Liver (tissue), 9 donors: Measurements from ENCODE around the gene IP6K3. TPM values are rescaled to one million over a fixed set of nuclear protein-coding genes. Genes with fewer than 3 reads are reported as not detected.

ENCODE experiments used
- DNase-seq: peaks from one replicate; pipeline ENCODE4 v3.0.0-alpha.2; 2017; ENCODE audit warnings: low spot score
- H3K27ac ChIP-seq, 2 donors: one replicate each; pipeline ENCODE4 v1.7.0; 2013; ENCODE audit warnings: inconsistent platforms in 2 of 2, low read length in 2 of 2, control low read depth in 1 of 2, low read depth in 1 of 2, mild to moderate bottlenecking in 1 of 2
- H3K27me3 ChIP-seq, 4 donors: one replicate each; pipeline versions ENCODE4 v1.6.1 to v1.7.0; 2013; ENCODE audit warnings: low read length in 3 of 4, inconsistent platforms in 1 of 4, mild to moderate bottlenecking in 1 of 4, moderate library complexity in 1 of 4; ENCODE audit not compliant: control insufficient read depth in 4 of 4, insufficient read depth in 4 of 4
- H3K36me3 ChIP-seq, 4 donors: one replicate each; pipeline versions ENCODE4 v1.6.1 to v1.7.0; 2013; ENCODE audit warnings: low read length in 3 of 4, mild to moderate bottlenecking in 3 of 4, low read depth in 1 of 4, moderate library complexity in 1 of 4; ENCODE audit not compliant: control insufficient read depth in 4 of 4, insufficient read depth in 3 of 4
- H3K4me1 ChIP-seq, 4 donors: one replicate each; pipeline versions ENCODE4 v1.6.1 to v1.7.0; 2013; ENCODE audit warnings: low read length in 3 of 4, mild to moderate bottlenecking in 3 of 4, moderate library complexity in 1 of 4; ENCODE audit not compliant: control insufficient read depth in 4 of 4, insufficient read depth in 4 of 4
- H3K4me3 ChIP-seq, 3 donors: one replicate each; pipeline versions ENCODE4 v1.6.1 to v1.7.0; 2013; ENCODE audit warnings: low read length in 3 of 3, control low read depth in 1 of 3, low read depth in 1 of 3, mild to moderate bottlenecking in 1 of 3
- H3K9ac ChIP-seq, 2 donors: one replicate each; pipeline ENCODE4 v1.7.0; 2013; ENCODE audit warnings: low read length in 2 of 2, mild to moderate bottlenecking in 2 of 2, moderate library complexity in 2 of 2, control low read depth in 1 of 2, low read depth in 1 of 2
- H3K9me3 ChIP-seq, 4 donors: one replicate each; pipeline versions ENCODE4 v1.6.1 to v1.7.0; 2013; ENCODE audit warnings: low read length in 3 of 4; ENCODE audit not compliant: control insufficient read depth in 4 of 4
- EGR1 ChIP-seq, 2 donors: IDR thresholded peaks; 2 replicates each; pipeline ENCODE4 v1.6.1; 2016 to 2018; ENCODE audit warnings: antibody characterized with exemption in 2 of 2, low read depth in 2 of 2
- FOXA1 ChIP-seq: IDR thresholded peaks from 2 replicates; pipeline ENCODE4 v1.6.1; 2016; ENCODE audit warnings: antibody characterized with exemption
- FOXA2 ChIP-seq: IDR thresholded peaks from 2 replicates; pipeline ENCODE4 v1.6.1; 2016; ENCODE audit warnings: antibody characterized with exemption
- GABPA ChIP-seq, 2 donors: IDR thresholded peaks in 1 of 2; conservative IDR thresholded peaks in 1 of 2; 2 replicates each; pipeline ENCODE4 v1.6.1; 2016; ENCODE audit warnings: antibody characterized with exemption in 2 of 2, mild to moderate bottlenecking in 1 of 2, moderate library complexity in 1 of 2
- HNF4A ChIP-seq, 2 donors: conservative IDR thresholded peaks; 2 replicates each; pipeline ENCODE4 v1.6.1; 2016; ENCODE audit warnings: antibody characterized with exemption in 2 of 2, mild to moderate bottlenecking in 2 of 2
- HNF4G ChIP-seq: IDR thresholded peaks from 2 replicates; pipeline ENCODE4 v1.6.1; 2016; ENCODE audit warnings: antibody characterized with exemption
- JUND ChIP-seq, 2 donors: IDR thresholded peaks; 2 replicates each; pipeline ENCODE4 v1.6.1; 2016; ENCODE audit warnings: antibody characterized with exemption in 2 of 2
- NR2F2 ChIP-seq: IDR thresholded peaks from 2 replicates; pipeline ENCODE4 v1.6.1; 2016; ENCODE audit warnings: antibody characterized with exemption
- RXRA ChIP-seq, 2 donors: IDR thresholded peaks; 2 replicates each; pipeline ENCODE4 v1.6.1; 2017 to 2018; ENCODE audit warnings: antibody characterized with exemption in 2 of 2, mild to moderate bottlenecking in 1 of 2
- SP1 ChIP-seq: IDR thresholded peaks from 2 replicates; pipeline ENCODE4 v1.6.1; 2018; ENCODE audit warnings: antibody characterized with exemption, mild to moderate bottlenecking
- TAF1 ChIP-seq: conservative IDR thresholded peaks from 2 replicates; pipeline ENCODE4 v1.6.1; 2016; ENCODE audit warnings: antibody characterized with exemption, mild to moderate bottlenecking
- YY1 ChIP-seq: IDR thresholded peaks from 2 replicates; pipeline ENCODE4 v1.6.1; 2016; ENCODE audit warnings: antibody characterized with exemption, mild to moderate bottlenecking
- ZBTB33 ChIP-seq: IDR thresholded peaks from 2 replicates; pipeline ENCODE4 v1.6.1; 2016; ENCODE audit warnings: antibody characterized with exemption
- WGBS: extraction: QIAGEN DNeasy Blood & Tissue Kit; methylation state at CpG from one replicate; pipeline ENCODE4 v1.1.7; 2013; 5-methylcytosine and 5-hydroxymethylcytosine counted together
- polyA plus RNA-seq, 2 donors: library from polyadenylated mRNA; stranded (reverse) in 1 of 2; unstranded in 1 of 2; fragments of 200-250 nt in 1 of 2; fragments of >200 nt in 1 of 2; fragmentation: Nextera tagmentation in 1 of 2; extraction: Ambion mirVana in 1 of 2; gene quantifications; one replicate each; pipeline versions ENCODE4 v1.2.1 to v1.2.3, GENCODE V29; 2013 to 2015
- total RNA-seq, 2 donors: library from RNA; depleted of rRNA; stranded (reverse); fragments of >200 nt; gene quantifications; one replicate each; pipeline ENCODE4 v1.2.3, GENCODE V29; 2014
- TF ChIP-seq, protein P1 (sequence below): IDR thresholded peaks from 2 replicates; pipeline ENCODE4 v1.6.1; 2016; ENCODE audit warnings: antibody characterized with exemption
- TF ChIP-seq, protein P2 (sequence below): IDR thresholded peaks from 2 replicates; pipeline ENCODE4 v1.6.1; 2016; ENCODE audit warnings: antibody characterized with exemption
- donor health status: healthy.
- donor health status: healthy.
- donor health status: healthy.
- donor health status: healthy.
- donor health status: healthy.

IP6K3 gene
- total and polyA plus RNA-seq, 4 donors: 1.5 to 12.9 (median 6.7) TPM

DNA sequence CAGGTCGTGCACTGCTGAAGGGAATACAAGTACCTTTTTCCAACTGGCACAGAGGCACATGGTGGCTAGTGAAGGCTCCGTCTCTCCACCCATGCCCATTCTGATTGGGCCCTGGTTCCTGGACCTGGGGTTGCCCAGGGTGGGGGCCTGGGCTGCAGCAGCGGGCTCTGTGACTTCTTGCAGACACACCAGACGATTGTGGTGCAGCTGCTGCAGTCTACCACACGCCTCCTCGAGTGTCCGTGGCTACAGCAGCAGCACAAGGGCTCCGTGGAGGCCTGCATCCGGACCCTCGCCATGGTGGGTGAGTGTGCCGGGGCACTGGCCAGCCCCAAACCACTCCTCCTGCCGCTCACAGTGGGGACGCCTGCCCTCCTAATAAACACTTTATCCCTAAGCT lies 64.4 kb downstream of the IP6K3 start (continued):
- TF ChIP-seq ZBTB33: no peak
- no peak for TF ChIP-seq SP1
- no peak for TF ChIP-seq HNF4A (conservative IDR thresholded peaks at IDR 0.05)
- TF ChIP-seq, protein P1, sequence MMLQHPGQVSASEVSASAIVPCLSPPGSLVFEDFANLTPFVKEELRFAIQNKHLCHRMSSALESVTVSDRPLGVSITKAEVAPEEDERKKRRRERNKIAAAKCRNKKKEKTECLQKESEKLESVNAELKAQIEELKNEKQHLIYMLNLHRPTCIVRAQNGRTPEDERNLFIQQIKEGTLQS: no peak
- no peak for TF ChIP-seq RXRA (IDR thresholded peaks at IDR 0.05)
- TF ChIP-seq HNF4G: no peak
- TF ChIP-seq JUND (IDR thresholded peaks at IDR 0.05): no peak
- TF ChIP-seq FOXA2: no peak
- TF ChIP-seq FOXA1: no peak

DNA sequence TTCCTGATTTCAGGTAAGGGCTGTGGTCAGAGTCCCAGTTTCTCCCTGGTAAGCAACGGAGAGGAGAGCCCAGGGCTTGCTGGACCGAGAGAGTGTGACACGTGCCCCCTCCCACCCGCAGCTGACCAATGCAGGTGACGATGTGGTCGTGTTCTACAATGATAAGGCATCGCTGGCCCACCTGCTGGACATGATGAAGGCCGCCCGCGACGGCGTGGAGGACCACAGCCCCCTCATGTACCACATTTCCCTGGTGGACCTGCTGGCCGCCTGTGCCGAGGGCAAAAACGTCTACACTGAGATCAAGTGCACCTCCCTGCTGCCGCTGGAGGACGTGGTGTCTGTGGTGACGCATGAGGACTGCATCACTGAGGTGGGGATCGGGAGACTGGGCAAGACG lies 66.9 kb downstream of the IP6K3 start:
- Histone ChIP-seq H3K4me3 (no peak overlapping the region), H3K4me1 (no peaks in the 10 kb centered on the region), H3K27me3 (no peaks in the 10 kb centered on the region), H3K9ac (no peak overlapping the region), H3K36me3 (no peaks in the 10 kb centered on the region), H3K9me3 (no peaks in the 10 kb centered on the region), H3K27ac (no peak overlapping the region)
- 84% methylated on average over 20 of the region's 20 CpGs for WGBS
- DNase-seq: no peak
- TF ChIP-seq JUND (IDR thresholded peaks at IDR 0.05) (no peak), EGR1 (IDR thresholded peaks at IDR 0.05; ENCODE audit: low read depth in 2 of 2) (no peak), FOXA2 (no peak), YY1 (no peak), FOXA1 (no peak), ZBTB33 (no peak), HNF4A (conservative IDR thresholded peaks at IDR 0.05) (no peak)
- TF ChIP-seq, protein P2, sequence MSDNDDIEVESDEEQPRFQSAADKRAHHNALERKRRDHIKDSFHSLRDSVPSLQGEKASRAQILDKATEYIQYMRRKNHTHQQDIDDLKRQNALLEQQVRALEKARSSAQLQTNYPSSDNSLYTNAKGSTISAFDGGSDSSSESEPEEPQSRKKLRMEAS: no peak

DNA sequence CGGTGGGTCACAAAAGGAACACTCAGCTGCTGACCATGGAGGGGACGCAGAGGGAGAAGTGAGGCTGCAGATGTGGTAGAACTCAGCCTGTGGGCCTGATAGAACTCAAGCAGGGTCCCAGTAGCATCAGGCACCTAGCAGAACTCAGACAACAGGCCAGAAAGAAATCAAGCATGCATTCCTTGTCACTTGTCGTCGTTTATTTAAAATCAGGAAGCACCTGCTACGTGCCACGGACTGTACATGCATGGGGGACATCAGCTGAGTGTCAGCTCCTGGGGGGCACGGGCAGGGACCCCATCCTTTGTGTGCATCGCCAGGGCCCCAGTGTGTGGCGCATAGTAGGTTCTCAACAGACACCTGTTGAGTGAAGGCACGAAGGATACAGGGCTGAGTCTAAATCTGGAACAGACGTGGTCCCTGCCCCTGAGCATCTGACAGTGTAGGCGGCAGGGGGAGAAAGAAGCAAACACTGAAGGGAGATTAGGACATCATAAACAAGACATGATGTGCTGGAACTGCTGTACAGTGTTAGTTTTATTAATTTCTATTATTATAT lies 67.7 kb downstream of the IP6K3 start:
- no peaks in the 10 kb centered on the region for H3K4me1 ChIP-seq
- H3K27me3 ChIP-seq: no peaks in the 10 kb centered on the region
- H3K4me3 ChIP-seq: no peak overlapping the region
- H3K9ac ChIP-seq: no peak overlapping the region
- H3K36me3 ChIP-seq: no peaks in the 10 kb centered on the region
- no peak for TF ChIP-seq SP1
- TF ChIP-seq YY1: no peak
- no peak for TF ChIP-seq TAF1
- TF ChIP-seq, protein P1: no peak
- TF ChIP-seq HNF4A (conservative IDR thresholded peaks at IDR 0.05): no peak
- no peak for TF ChIP-seq ZBTB33
- TF ChIP-seq, protein P2: no peak
- TF ChIP-seq GABPA (IDR thresholded peaks at IDR 0.05 in 1 of 2, conservative IDR thresholded peaks at IDR 0.05 in 1 of 2): no peak
- TF ChIP-seq JUND (IDR thresholded peaks at IDR 0.05): no peak
- no peak for TF ChIP-seq NR2F2
- TF ChIP-seq EGR1 (IDR thresholded peaks at IDR 0.05; ENCODE audit: low read depth in 2 of 2): no peak
- TF ChIP-seq HNF4G: no peak
- no peak for TF ChIP-seq FOXA1
- WGBS: 82% methylated on average over 12 of the region's 12 CpGs
- H3K27ac ChIP-seq: no peak overlapping the region
- no peaks in the 10 kb centered on the region for H3K9me3 ChIP-seq
- DNase-seq: no peak
